HG02571 (cell line): ENCODE results near the gene CTU2.

Experiments used
- ATAC-seq: cut with Tn5 transposase; IDR thresholded peaks from one replicate; pipeline ENCODE4 v1.9.1; 2021; ENCODE audit warnings: mild to moderate bottlenecking, moderate library complexity; ENCODE audit not compliant: unreplicated experiment

Gene CTU2

DNA sequence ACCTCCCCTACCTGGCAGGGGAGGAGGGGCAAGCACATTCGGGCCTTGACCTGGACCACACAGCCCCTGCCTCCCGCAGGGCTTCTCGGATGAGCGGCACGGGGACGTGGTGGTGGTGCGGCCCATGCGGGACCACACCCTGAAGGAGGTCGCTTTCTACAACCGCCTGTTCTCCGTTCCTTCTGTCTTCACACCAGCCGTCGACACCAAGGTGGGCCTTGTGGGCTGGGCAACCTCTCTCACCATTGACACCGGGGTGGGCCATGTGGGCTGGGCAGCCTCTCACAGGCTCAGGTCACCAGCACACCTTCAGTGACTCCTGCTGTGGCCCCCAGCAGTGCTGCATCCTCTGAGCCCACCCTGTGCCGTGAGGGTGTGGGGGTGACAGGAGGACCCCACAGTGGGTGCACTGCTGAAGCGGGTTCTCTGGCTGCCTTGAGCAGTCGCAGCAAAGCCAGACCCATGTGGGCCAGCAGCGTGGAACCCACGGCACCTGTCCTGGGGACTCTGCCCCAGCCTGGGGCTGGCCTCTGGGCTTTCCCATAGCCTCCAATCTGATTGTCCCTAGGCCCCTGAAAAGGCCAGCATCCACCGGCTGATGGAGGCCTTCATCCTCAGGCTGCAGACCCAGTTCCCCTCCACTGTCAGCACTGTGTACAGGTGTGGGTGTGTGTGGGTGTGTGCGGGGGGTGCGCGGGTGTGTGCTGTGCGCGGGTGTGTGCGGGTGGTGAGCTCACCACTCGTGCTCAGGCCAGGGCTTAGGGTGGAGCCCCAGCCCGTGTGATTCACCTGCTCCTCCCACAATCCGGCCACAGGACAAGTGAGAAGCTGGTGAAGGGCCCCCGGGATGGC lies 7.5 kb downstream of the CTU2 start:
- ATAC-seq, result no peak

DNA sequence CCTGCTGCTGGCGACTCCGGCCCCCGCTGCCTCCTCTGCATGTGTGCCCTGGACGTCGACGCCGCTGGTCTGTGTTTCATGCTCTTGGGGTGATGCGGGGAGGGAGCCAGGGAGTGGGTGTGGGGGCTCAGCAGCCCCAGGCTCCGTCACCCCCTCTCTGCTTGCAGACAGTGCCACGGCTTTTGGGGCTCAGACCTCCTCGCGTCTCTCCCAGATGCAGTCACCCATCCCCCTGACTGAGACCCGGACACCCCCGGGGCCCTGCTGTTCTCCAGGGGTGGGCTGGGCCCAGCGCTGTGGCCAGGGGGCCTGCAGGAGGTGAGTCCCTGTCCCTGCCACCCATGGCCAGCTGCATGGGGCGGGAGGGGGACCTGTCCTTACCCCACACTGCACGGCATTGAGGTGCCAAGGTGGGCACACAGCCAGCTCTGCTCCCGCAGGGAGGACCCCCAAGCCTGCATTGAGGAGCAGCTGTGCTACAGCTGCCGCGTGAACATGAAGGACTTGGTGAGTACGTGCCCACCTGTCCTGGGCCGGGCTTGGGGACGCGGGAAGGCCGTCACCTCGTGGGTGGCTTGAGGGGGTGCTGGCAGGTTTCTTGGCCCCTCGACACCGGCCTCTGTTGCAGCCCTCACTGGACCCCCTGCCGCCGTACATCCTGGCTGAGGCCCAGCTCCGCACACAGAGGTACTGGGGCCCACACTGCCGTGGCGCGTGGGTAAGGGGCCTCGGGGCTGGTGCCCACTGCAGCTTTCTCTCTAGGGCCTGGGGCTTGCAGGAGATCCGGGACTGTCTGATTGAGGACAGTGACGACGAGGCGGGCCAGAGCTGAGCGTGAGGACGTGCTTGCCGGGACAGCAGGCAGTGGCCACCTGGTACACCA lies 8.4 kb downstream of the CTU2 start:
- ATAC-seq, result no peak

DNA sequence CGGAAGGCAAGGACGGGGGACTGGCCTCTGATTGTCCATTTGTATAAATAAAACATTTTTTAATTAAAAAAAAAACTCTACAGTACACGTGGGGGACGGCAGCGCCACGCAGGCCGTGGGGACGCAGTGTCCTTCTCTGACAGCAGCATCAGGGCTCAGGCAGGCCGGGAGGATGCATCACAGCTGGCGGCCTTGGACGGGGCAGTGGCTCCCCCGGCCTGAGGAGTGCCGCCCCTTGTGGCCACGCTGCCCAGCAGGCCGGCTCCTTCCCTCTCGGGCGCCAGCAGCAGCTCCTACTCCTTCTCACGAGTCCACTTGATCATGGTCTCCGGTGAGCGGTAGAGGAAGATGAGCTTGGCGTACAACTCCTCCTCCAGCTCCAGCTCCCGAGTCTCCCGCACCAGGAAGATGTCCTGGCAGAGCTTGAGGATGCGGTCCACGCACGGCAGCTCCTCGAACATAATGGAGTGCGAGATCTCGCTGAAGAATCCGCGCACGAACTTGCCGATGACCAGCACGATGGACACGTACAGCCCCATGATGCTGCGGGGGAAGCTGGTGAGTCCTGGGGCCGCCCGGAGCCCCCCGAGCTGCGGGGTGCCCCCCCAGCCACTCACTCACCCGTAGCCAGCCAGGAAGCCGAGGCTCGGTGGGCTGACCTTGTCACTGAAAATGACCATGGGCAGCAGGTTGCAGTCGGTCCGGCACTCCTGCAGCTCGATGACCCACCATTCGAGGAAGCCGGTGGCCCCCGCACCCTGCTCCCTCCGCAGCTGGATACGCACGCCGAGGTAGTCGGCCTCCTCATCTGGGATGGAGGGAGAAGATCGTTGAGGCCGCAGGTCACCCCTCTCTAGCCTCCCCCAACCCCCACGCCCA lies 9.2 kb downstream of the CTU2 start:
- no peak for ATAC-seq

DNA sequence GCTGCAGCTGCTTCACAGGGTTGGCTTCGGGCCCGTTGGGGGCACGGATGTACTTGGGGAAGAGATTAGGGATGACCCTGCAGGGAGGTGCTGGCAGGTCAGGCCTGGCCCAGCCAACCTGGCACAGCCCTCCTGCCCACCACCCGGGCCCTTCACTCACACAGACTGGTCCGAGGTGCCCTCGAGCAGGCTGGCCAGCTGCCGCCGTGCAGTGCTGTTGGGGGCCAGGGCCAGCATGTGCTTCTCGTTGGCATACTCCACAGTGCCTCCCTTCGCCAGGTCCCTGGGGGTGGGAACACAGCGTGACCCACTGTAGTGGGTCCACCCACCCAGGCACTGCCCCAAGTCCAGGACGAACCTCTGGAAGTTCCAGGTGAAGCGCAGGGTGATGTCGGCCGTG lies 9.9 kb downstream of the CTU2 start:
- no peak for ATAC-seq

DNA sequence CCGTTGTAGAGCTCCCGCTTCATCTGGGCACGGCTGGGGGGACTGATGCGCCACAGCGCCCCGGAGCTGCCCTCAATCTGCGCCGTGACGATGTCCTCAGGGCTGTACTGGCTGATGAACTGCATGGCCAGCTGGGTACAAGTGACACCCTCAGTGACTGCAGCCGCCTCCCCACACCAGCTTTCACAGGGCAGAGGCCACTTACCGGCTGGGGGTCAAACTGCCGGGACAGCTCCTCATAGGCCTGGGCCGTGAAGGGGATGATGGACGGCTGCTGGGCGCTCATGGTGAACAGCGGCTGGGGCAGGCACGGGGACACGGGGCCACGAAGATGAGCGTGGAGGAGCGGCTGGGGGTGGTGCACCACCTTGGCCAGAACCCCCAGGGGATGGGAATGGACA lies 10.3 kb downstream of the CTU2 start:
- ATAC-seq, result no peak

DNA sequence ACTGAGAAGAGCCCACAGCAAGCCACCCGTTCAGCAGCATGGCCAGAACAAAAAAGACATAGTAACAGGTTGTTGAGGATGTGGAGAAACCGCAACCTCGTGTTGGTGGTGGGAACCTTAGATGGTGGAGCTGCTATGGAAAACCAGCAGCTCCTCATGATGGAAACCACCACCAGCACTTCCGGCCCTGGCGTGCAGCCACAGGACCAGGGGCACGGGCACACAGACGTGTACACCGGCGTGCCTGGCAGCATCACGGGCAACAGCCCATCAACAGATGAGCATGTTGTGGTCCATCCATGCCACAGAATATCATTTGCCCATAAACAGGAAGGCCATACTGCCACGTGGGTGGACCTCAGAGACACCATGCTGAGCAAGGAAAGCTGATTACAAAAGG lies 11.9 kb downstream of the CTU2 start:
- no peak for ATAC-seq

DNA sequence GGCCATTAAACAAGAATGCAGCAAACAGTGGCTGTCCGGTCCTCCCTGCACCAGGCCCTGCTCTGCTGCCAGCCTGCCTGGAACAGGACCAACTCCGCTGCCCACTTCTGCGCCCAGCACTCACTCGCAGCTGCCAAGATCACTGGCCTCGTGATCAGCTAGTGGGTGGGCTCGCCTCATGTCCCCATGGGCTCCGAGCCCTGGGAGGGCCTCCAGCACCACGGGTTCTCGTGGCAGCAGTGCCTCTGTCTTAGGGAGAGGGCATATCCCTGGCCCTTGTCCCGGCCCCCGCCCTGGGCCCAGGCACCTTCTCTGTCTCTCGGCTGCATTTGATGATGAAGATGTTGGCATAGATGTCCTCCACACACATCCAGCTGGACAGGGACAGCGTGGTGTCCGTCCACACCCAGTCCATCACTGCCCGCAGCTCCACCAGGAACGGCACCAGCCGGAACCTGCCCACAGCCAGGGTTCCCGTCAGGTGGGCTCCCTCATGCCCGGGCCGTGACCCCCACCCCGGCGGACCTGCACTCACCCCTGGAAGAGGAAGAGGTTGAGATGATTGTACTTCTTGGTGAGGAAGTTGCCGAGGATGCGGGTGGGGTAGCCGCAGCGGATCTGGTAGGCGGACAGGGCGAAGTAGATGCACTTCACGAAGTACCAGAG lies 13.1 kb downstream of the CTU2 start:
- ATAC-seq, result no peak

DNA sequence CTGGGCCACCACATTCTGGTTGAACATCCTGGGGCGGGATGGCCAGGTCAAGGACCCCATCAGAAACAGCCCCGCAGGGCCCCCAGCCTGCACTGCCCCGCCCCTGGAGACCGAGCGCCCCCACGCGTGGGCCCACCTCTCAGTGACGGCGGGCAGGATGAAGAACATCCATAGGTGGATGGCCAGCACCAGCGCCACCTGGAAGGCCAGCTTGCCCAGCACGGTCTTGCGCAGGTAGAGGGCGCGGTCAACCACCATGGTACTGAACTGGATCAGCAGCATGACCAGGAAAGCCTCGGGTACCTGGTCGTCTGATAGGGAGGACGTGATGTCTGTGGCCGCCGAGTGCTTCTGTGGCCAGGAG lies 13.6 kb downstream of the CTU2 start:
- no peak for ATAC-seq

DNA sequence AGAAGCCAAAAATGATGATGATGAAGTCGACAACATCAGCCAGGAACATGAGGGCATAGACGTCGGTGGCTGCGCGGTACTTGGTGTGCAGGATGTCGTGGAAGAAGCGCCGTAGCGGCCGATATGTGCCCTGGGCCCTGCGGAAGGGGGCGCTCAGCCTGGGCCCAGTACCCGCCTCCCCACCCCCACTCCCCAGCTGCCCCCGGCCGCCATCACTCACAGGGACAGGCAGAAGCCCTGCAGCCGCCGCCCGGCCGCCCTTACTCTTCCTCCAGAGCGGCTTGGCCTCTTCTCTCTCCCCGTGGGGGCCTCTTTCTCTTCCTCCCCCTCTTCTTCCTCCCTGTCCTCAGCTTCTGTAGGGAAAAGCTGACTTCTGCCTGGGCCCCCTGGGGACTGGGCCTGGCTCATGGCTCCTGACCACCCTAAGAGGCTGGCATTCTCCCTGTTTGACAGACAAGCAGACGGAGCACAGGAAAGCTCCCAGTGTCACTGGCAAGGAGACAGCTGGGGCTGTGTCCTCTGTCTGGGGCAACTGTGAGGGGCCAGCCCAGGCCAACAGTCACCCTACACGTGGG lies 14.2 kb downstream of the CTU2 start:
- ATAC-seq, result no peak

DNA sequence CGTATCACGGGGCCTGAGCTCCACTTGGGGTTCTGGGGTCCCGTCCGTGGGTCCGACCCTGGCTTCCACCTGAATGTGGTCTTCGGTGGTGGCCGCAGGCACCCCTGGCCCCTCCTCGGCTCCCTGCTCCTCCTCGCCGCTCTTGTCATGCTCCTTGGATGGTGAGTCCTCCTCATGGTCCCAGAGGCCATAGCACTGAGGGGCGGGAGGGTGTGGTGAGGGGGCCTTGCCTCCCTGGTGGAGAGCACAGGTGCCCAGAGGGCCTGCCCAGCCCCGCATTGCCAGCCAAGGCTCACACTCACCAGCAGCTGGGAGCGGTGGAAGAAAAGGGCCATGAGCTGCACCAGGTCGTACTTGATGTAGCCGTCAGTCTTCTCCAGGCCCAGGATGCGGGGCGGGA lies 14.9 kb downstream of the CTU2 start:
- no peak for ATAC-seq

DNA sequence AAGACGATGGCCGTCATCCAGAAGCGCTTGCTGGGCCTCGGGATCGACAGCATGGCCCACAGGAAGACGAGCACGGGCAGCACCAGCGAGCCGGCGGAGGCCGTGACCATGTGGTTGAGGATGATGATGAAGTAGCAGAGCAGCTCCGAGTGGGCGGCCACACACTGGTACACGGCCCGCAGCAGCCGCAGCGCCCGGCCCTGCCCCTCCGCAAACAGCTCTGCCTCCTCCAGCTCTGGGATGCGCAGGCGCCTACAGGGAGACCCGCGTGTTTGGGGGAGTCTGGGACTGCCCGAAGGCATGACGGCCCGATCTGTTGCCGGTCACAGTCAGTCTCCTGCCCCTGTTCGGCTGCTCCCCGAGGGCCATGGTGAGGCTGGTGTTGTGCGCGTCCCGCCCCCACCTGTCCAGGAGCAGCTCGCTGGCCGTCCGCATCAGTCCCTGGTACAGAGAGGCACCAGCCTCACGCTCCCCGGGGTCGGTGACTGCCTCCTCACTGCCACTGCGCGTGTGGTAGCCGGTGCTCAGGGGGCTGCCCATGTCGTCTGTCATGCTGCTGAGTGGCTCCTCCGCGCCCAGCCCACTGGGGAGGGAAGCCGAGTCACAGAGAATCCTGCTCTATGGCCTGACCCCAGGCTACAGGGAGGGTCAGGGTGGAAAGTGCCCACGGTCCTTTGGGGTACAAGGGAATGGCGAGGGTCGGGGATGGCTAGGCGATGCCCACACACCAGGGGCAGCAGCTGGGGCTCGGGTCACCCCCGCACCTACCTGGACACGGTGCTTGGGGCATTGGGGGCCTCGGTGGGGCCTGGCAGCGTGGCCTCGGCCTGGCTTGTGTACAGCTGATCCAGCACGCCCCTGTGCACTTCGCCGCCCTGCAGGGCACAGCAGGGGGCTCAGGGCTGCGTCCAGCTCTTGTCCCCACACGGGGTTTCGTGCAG lies 15.8 kb downstream of the CTU2 start:
- no peak for ATAC-seq

DNA sequence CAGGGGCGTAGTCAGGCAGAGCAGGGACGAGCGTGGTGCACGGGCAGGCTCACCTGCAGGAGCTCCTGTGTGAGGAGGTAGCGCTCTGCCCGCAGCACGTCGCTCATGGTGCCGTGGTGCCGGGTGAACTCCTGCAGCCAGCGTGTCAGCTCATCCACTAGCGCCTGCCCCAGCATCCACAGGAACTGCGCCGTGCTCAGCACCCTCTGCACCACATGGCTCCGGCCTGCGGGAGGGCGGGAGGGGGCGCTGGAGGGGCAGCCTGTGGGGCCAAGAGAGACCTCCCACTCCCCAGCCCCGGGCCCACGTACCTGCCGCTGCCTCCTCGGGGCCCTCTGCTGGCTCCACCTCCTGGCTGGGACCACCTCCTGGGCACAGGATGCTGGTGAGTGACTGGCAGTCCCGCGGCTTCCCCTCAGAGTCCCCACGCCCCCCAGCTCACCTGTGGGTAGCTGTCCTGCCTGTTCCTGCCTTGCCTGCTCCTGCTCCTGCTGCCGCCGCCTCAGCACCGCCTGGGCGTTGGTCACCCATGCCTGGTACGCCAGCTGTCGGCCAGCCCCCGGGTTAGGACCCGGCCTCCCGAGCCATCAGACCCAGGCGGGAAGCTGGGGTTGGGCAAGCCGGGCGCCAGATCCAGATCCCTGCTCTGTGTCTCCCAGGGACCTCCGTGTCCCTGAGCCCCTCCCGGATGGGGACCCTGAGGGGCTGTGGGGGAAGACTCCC lies 16.6 kb downstream of the CTU2 start:
- ATAC-seq, result no peak

DNA sequence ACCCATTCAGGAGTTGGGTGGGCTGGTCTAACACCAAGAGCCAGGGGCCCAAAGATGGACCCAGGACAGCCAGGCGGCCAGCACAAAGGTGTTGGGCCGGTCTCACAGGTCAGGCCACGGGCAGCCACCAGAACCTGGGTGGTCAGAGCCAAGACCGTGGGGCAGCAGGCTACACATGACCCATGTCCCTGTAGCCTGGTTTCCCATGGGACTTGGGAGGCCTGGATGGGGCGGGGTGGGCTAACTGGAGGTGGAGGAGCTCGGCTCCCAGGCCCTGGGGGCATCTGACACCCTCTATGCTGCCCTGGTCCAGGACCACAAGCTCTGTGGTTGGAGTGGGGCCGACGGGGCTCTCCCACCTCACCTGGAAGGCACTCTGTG lies 17.2 kb downstream of the CTU2 start:
- no peak for ATAC-seq

DNA sequence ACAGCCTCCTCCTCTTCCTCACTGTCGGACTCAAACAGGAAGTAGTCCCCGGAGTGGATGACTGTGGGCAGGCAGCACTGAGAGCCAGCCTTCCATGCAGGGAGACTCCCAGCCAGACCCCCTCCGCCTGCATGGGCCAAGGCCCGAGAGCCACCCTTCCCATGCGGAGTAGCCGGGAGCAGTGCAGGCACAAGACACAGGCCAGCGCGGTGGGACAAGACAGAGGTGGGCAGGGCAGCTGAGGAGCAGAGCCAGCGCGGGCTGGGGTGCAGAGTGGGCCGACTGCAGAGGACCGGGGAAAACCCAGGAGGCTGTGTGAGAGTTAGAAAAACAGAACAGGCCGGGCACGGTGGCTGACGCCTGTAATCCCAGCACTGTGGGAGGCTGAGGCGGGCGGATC lies 17.6 kb downstream of the CTU2 start:
- no peak for ATAC-seq

DNA sequence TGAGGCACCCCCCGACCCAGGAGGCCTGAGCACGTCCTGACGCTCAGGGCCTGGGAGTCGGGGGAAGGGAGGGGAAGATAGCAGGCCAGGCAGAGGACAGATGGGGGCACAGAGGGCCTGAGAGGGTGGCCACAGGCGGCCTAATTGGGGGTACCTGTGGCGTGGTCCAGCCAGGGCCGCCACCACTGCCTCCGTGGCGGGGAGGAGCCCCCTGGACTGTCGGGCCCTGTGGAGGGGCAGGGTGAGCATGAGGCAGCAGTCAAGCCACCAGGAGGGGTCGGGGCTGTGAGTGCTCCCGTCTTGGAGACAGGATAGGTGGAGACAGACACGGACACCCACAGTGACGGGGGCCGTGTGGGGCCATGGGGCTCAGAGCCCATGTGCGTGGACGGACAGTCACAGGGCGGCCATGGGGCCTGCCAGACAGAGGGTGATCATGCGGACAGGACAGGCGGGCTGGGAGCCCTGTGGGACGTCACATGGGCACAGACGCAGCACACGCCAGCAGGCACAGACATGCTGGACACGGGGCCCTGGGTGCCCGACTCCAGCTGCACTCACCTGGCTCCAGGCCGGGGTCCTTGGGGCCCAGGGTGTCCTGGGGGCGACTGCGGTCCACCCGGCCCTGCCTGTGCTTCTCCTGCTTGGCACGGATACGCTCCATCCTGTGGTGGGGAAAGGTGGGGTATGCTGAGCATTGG lies 18.7 kb downstream of the CTU2 start:
- no peak for ATAC-seq

DNA sequence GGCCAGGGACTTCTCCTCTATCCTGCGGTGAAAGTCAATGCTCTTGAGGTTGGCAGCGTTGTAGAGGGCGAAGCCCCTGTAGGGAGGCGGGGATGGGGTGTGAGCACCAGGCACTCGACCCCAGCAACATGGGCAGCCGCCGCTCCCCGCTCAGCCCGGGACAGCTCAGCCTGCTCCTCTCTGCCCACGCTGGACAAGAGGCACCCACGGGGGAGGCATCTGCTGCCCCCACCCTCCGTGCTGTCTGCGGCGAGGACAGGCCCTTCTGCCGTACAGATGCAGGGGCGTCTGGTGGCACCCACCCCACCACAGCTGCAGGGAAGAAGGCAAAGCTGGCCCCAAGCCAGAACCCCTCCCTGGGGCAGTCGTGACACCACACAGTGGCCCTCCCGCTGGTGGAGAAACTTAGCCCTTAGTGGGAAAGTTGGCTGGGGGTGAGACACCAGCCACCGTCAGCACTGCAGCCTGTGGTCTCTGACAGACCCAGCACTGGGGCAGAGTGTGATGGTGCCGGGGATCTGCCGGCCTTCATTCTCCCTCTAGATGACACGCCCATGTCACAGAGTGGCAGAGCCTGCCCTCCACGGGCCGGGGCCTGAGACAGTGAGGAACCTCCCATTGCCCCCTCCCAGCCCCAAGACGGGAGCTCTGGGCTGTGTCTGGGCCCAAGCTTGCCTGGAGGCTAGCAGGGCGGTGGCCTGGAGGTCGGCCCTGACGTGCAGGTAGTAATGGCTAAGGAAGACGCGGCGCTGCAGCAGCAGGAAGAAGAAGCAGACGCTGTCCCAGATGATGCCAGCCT lies 19.5 kb downstream of the CTU2 start:
- no peak for ATAC-seq

DNA sequence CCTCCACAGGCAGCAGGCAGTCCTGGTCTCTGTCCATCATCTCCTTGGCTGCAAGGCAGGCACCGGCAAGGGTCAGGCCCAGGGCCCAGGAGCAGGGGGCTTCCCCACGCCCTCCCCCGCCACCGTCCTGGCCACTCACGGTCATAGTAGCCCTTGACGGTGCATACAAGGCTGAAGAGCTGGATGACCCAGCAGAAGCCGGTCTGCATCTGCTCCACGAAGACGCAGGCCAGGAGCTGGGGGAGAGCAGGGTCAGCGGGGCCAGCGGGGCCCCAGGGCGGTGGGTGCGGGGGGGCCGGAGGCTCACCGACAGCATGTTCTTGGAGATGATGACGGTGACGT lies 20.1 kb downstream of the CTU2 start:
- no peak for ATAC-seq
